HAP-1 (cell line): ENCODE data around the gene SCN4A.
"Not testable (repeated sequence)": the region's sequence is repeated elsewhere in the genome, so short reads cannot be mapped to it uniquely, and the experiment has no call there.

Experiments used
- DNase-seq, 2 experiments: peaks; one replicate each; pipeline ENCODE4 v3.0.0-alpha.2; 2016 to 2020; ENCODE audit warnings: low spot score in 2 of 2
- H3K27me3 ChIP-seq: fragments of 250-450 bp; sonication (Bioruptor Pico); 2 replicates; pipeline ENCODE4 v1.5.1; 2020; ENCODE audit warnings: low read depth, mild to moderate bottlenecking, moderate library complexity
- H3K36me3 ChIP-seq: fragments of 250-450 bp; sonication (Bioruptor Pico); replicated peaks from 2 replicates; pipeline ENCODE4 v1.5.1; 2020; ENCODE audit warnings: mild to moderate bottlenecking
- H3K4me1 ChIP-seq: fragments of 250-450 bp; sonication (Bioruptor Pico); 2 replicates; pipeline ENCODE4 v1.5.1; 2020; ENCODE audit warnings: mild to moderate bottlenecking
- H3K4me3 ChIP-seq: fragments of 250-450 bp; sonication (Bioruptor Pico); 2 replicates; pipeline ENCODE4 v1.5.1; 2020; ENCODE audit warnings: mild to moderate bottlenecking, moderate library complexity
- H3K9me3 ChIP-seq: fragments of 250-450 bp; sonication (Bioruptor Pico); 2 replicates; pipeline ENCODE4 v1.5.1; 2020; ENCODE audit warnings: mild to moderate bottlenecking, moderate library complexity
- in situ Hi-C: fragments of 300-500 bp; cut with MboI; formaldehyde crosslinking; loops from 3 replicates; pipeline ENCODE4 v1.14.3; 2020; ENCODE audit warnings: low sequenced_read_pairs, inconsistent platforms, mixed read lengths

SCN4A gene

GRCh38 chr17:63985387-63986140, 12.8 kb upstream of the SCN4A start:
- H3K36me3 ChIP-seq: no peaks in the 10 kb centered on the region
- H3K4me1 ChIP-seq: no peaks in the 10 kb centered on the region
- H3K9me3 ChIP-seq: no peaks in the 10 kb centered on the region; the same call in 1 of the 2 replicates
- in situ Hi-C loops: no loop called here
- H3K4me3 ChIP-seq: no peak overlapping the region
- DNase-seq: no peak
- H3K27me3 ChIP-seq: no peaks in the 10 kb centered on the region

- no peak overlapping the region for H3K4me3 ChIP-seq
- no peak for DNase-seq
Measured at GRCh38 chr17:63984651-63985386, 12.1 kb upstream of the SCN4A start.

GRCh38 chr17:63984236-63984635, 11.5 kb upstream of the SCN4A start:
- Histone ChIP-seq H3K9me3 (no peaks in the 10 kb centered on the region; the same call in 1 of the 2 replicates), H3K4me1 (no peaks in the 10 kb centered on the region), H3K27me3 (no peaks in the 10 kb centered on the region), H3K4me3 (no peak overlapping the region), H3K36me3 (no peaks in the 10 kb centered on the region)
- no peak for DNase-seq
- in situ Hi-C loops: no loop called here

More at GRCh38 chr17:63984651-63985386, 12.1 kb upstream of the SCN4A start:
- Histone ChIP-seq H3K27me3 (no peaks in the 10 kb centered on the region), H3K4me1 (no peaks in the 10 kb centered on the region), H3K36me3 (no peaks in the 10 kb centered on the region), H3K9me3 (no peaks in the 10 kb centered on the region; the same call in 1 of the 2 replicates)
- in situ Hi-C loops: no loop called here

GRCh38 chr17:63983320-63983719, 10.6 kb upstream of the SCN4A start:
- no peak for DNase-seq
- no peaks in the 10 kb centered on the region for H3K4me1 ChIP-seq
- in situ Hi-C loops: no loop called here
- H3K36me3 ChIP-seq: no peaks in the 10 kb centered on the region
- H3K27me3 ChIP-seq: no peaks in the 10 kb centered on the region
- no peaks in the 10 kb centered on the region; the same call in 1 of the 2 replicates for H3K9me3 ChIP-seq
- no peak overlapping the region for H3K4me3 ChIP-seq

GRCh38 chr17:63982641-63983040, 9.9 kb upstream of the SCN4A start:
- H3K27me3 ChIP-seq, H3K4me3 ChIP-seq, DNase-seq, H3K36me3 ChIP-seq, in situ Hi-C loops, H3K9me3 ChIP-seq, H3K4me1 ChIP-seq: not testable (repeated sequence)

GRCh38 chr17:63978272-63979200, 5.8 kb upstream of the SCN4A start:
- Histone ChIP-seq H3K27me3 (peaks cover 10% of the 10 kb centered on the region; the same call in 1 of the 2 replicates), H3K36me3 (no peaks in the 10 kb centered on the region), H3K4me1 (no peaks in the 10 kb centered on the region), H3K4me3 (no peak overlapping the region), H3K9me3 (no peaks in the 10 kb centered on the region; the same call in 1 of the 2 replicates)
- no peak for DNase-seq
- in situ Hi-C loops: no loop called here

- H3K27me3 ChIP-seq: peaks cover 10% of the 10 kb centered on the region; the same call in 1 of the 2 replicates
- no peak for DNase-seq
- H3K9me3 ChIP-seq: no peaks in the 10 kb centered on the region
- no peaks in the 10 kb centered on the region for H3K4me1 ChIP-seq
- H3K36me3 ChIP-seq: no peaks in the 10 kb centered on the region
- H3K4me3 ChIP-seq: no peak overlapping the region
- in situ Hi-C loops: no loop called here
Measured at GRCh38 chr17:63976702-63977101, 4.0 kb upstream of the SCN4A start.

- no peak overlapping the region for H3K4me3 ChIP-seq
- in situ Hi-C loops: no loop called here
Measured at GRCh38 chr17:63975541-63976092, 2.9 kb upstream of the SCN4A start.

GRCh38 chr17:63974594-63975192, 2.0 kb upstream of the SCN4A start:
- Histone ChIP-seq H3K27me3 (peaks cover 10% of the 10 kb centered on the region; the same call in 1 of the 2 replicates), H3K4me3 (no peak overlapping the region), H3K9me3 (no peaks in the 10 kb centered on the region), H3K36me3 (no peaks in the 10 kb centered on the region), H3K4me1 (no peaks in the 10 kb centered on the region)
- no peak for DNase-seq
- in situ Hi-C loops: no loop called here

More at GRCh38 chr17:63975541-63976092, 2.9 kb upstream of the SCN4A start:
- peaks cover 10% of the 10 kb centered on the region; the same call in 1 of the 2 replicates for H3K27me3 ChIP-seq
- H3K36me3 ChIP-seq: no peaks in the 10 kb centered on the region
- DNase-seq: no peak
- H3K4me1 ChIP-seq: no peaks in the 10 kb centered on the region
- H3K9me3 ChIP-seq: no peaks in the 10 kb centered on the region

GRCh38 chr17:63973930-63974593, 1.3 kb upstream of the SCN4A start:
- no peak overlapping the region for H3K4me3 ChIP-seq
- DNase-seq: no peak
- in situ Hi-C loops: no loop called here
- peaks cover 10% of the 10 kb centered on the region; the same call in 1 of the 2 replicates for H3K27me3 ChIP-seq
- H3K9me3 ChIP-seq: no peaks in the 10 kb centered on the region
- H3K4me1 ChIP-seq: no peaks in the 10 kb centered on the region
- H3K36me3 ChIP-seq: no peaks in the 10 kb centered on the region

- H3K27me3 ChIP-seq: peaks cover 10% of the 10 kb centered on the region; the same call in 1 of the 2 replicates
- H3K4me3 ChIP-seq: no peak overlapping the region
- DNase-seq: no peak
- H3K9me3 ChIP-seq: no peaks in the 10 kb centered on the region
- H3K36me3 ChIP-seq: no peaks in the 10 kb centered on the region
- no peaks in the 10 kb centered on the region for H3K4me1 ChIP-seq
- in situ Hi-C loops: no loop called here
Measured at GRCh38 chr17:63973247-63973646, 529 bp upstream of the SCN4A start.

- Histone ChIP-seq H3K27me3 (no peaks in the 10 kb centered on the region), H3K9me3 (no peaks in the 10 kb centered on the region), H3K36me3 (no peaks in the 10 kb centered on the region), H3K4me3 (no peak overlapping the region), H3K4me1 (no peaks in the 10 kb centered on the region)
- DNase-seq: no peak
- in situ Hi-C loops: no loop called here
Measured at GRCh38 chr17:63969278-63969677, 3.4 kb downstream of the SCN4A start.
